Omental fat pad (tissue), 4 donors: ENCODE measurements around the gene CCNJ. TPM values are rescaled to one million over a fixed set of nuclear protein-coding genes. Genes with fewer than 3 reads are reported as not detected.

Experiments used
- ATAC-seq: fragments of 150-250 bp; one replicate; pipeline ENCODE4 v1.9.1; 2016; ENCODE audit warnings: mild to moderate bottlenecking, moderate library complexity; ENCODE audit not compliant: low FRiP score
- DNase-seq: peaks from one replicate; pipeline ENCODE4 v3.0.0-alpha.2; 2019; ENCODE audit warnings: low spot score
- CTCF ChIP-seq, 3 donors: fragments of 450-650 bp; IDR thresholded peaks; one replicate each; pipeline ENCODE4 v1.5.1; 2016 to 2017; ENCODE audit warnings: antibody characterized with exemption in 3 of 3, mild to moderate bottlenecking in 3 of 3, moderate library complexity in 2 of 3
- total RNA-seq, 4 donors: library from RNA; depleted of rRNA; stranded (reverse); fragments of >200 nt; gene quantifications; one replicate each; pipeline ENCODE4 v1.1.0, GENCODE V29; 2016

The CCNJ gene
- total RNA-seq, 4 donors from 2014 or later: 3.8 to 12.1 (median 5.1) TPM

- ATAC-seq (no peak), DNase-seq (no peak)
- TF ChIP-seq CTCF (IDR thresholded peaks at IDR 0.05): no peak
These were observed 38.8 kb downstream of the CCNJ start for GRCh38 chr10:96082153-96082552.

DNA sequence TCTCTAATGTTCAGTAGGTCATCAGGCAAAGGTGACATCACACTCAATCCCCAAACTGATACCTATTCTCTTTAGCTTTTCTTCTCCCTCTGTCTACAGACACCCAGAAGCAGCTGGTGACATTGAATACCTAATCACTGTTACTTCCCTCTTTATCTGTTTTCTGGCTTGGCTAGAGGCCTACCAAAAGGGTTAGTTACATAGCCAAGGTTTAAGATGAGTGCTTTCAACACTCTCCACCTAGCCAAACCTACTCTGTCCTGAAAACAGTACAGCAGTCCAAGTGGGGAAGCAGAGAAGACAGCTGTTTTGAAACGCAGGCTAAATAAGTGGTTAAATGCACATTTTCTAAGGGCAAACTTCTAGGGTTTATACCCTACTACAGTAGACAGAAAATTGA, 39.4 kb downstream of the CCNJ start:
- DNase-seq (no peak), ATAC-seq (no peak)
- TF ChIP-seq CTCF (IDR thresholded peaks at IDR 0.05): no peak

DNA sequence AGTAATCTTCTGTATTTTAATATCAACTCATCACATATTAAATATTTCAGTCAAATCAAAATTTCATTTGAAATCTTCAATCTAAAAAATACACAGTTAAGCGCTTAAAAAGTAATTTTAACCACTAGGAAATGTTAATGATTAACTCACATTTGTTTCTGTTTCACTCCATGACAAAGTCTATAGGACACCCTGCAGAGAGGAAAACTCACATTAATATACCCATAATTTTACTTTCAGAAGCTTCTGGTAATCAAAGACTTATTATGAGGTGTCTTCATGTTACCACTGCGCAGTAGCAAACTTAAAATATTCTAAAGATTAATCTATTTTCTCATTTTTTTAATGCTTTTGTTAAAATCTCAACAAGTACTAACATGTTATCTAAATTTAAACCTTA, 45.7 kb downstream of the CCNJ start:
- no peak for DNase-seq
- TF ChIP-seq CTCF (IDR thresholded peaks at IDR 0.05): no peak
- ATAC-seq: no peak

GRCh38 chr10:96089670-96090462, 46.5 kb downstream of the CCNJ start:
- DNase-seq (peak; percentile 91), ATAC-seq (peak; percentile 93)
- TF ChIP-seq CTCF (IDR thresholded peaks at IDR 0.05): no peak

DNA sequence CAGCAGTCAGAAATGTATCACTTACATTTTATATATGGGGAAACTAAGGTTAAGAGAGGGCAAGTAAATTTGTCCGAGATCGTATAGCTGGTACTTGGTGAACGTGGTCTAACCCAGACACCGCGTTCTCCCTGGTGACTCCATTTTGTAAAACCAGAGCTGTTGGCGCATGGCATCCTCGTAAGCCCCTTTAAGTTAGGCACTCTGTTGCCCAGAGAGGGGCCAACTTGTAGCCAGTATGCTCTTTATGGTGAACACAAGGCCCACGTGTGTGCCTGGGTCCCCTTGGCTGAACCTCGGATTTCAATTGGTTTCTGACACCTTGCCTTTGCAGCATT, 47.0 kb downstream of the CCNJ start:
- no peak for ATAC-seq

GRCh38 chr10:96092999-96093767, 49.8 kb downstream of the CCNJ start:
- TF ChIP-seq CTCF (IDR thresholded peaks at IDR 0.05): no peak
- ATAC-seq (no peak), DNase-seq (no peak)

More for the DNA sequence above, 47.0 kb downstream of the CCNJ start:
- no peak for DNase-seq
- no peak for TF ChIP-seq CTCF (IDR thresholded peaks at IDR 0.05)
